ENCODE results near the gene PIK3CB. TPM values are rescaled to one million over a fixed set of nuclear protein-coding genes. Genes with fewer than 3 reads are reported as not detected.

The PIK3CB gene
- total RNA-seq, 1 donor from 2014 or later: 44.6 TPM

DNA sequence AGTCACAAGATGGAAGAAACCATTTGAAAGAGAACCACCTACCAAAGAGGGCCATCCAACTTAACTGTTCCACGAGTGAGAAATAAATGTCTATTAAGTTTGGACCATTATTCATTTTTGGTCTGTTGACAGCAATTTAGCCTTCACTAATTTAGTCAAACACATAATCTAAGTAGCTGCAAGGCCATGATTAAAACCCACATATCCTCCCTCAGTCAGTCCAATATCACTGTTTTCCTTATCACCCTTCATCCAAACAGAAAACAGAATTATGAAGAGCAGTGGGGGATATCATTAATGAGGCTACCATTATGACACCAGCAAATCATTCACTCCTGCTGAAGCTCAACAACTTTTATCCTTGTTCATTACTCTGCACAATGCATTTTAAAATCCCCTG, 52.0 kb downstream of the PIK3CB start:
- Histone ChIP-seq H3K27me3 (ENCODE audit: low read depth) (no peaks in the 10 kb centered on the region), H3K36me3 (no peaks in the 10 kb centered on the region), H3K9me3 (no peaks in the 10 kb centered on the region), H3K4me3 (no peak overlapping the region), H3K27ac (no peak overlapping the region), H3K4me1 (peaks cover 10% of the 10 kb centered on the region)
- intact Hi-C loops (cut with DNase I): no loop called here
- DNase-seq: no peak
- TF ChIP-seq, protein P1, sequence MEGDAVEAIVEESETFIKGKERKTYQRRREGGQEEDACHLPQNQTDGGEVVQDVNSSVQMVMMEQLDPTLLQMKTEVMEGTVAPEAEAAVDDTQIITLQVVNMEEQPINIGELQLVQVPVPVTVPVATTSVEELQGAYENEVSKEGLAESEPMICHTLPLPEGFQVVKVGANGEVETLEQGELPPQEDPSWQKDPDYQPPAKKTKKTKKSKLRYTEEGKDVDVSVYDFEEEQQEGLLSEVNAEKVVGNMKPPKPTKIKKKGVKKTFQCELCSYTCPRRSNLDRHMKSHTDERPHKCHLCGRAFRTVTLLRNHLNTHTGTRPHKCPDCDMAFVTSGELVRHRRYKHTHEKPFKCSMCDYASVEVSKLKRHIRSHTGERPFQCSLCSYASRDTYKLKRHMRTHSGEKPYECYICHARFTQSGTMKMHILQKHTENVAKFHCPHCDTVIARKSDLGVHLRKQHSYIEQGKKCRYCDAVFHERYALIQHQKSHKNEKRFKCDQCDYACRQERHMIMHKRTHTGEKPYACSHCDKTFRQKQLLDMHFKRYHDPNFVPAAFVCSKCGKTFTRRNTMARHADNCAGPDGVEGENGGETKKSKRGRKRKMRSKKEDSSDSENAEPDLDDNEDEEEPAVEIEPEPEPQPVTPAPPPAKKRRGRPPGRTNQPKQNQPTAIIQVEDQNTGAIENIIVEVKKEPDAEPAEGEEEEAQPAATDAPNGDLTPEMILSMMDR (IDR thresholded peaks at IDR 0.05): no peak
- ATAC-seq: no peak

GRCh38 chr3:138781012-138781470, 53.7 kb downstream of the PIK3CB start:
- no peaks in the 10 kb centered on the region for H3K27me3 ChIP-seq (ENCODE audit: low read depth)
- DNase-seq: no peak
- intact Hi-C loops (cut with DNase I): no loop called here
- no peaks in the 10 kb centered on the region for H3K36me3 ChIP-seq
- H3K9me3 ChIP-seq: no peaks in the 10 kb centered on the region
- TF ChIP-seq, protein P1 (IDR thresholded peaks at IDR 0.05): no peak
- H3K4me3 ChIP-seq: no peak overlapping the region
- ATAC-seq: peak; percentile 55 to 75
- H3K4me1 ChIP-seq: peaks cover 4% of the 10 kb centered on the region
- no peak overlapping the region for H3K27ac ChIP-seq

DNA sequence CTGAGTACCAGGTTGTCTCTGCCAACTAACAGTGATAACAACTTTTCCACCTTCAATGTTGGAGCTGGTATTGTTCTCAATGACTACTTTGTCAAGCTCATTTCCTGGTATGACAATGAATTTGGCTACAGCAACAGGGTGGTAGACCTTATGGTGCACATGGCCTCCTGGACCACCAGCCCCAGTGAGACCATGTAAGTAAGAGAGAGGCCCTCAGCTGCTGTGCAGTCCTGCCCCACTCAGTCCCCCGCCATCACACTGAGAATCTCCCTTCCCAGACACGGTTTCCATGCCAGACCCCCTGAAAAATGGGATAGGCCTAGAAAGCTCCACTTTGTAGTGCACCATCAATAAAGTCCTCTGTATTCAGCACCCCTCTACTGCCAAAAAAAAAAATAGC, 56.1 kb downstream of the PIK3CB start:
- Histone ChIP-seq H3K4me3 (no peak overlapping the region), H3K36me3 (no peaks in the 10 kb centered on the region), H3K9me3 (no peaks in the 10 kb centered on the region), H3K27ac (no peak overlapping the region), H3K4me1 (peaks cover 20% of the 10 kb centered on the region), H3K27me3 (ENCODE audit: low read depth) (no peaks in the 10 kb centered on the region)
- TF ChIP-seq, protein P1 (IDR thresholded peaks at IDR 0.05): no peak
- intact Hi-C loops (cut with DNase I): no loop called here
- DNase-seq: no peak
- ATAC-seq: no peak

- Histone ChIP-seq H3K27ac (no peak overlapping the region), H3K4me3 (no peak overlapping the region), H3K27me3 (ENCODE audit: low read depth) (no peaks in the 10 kb centered on the region), H3K9me3 (no peaks in the 10 kb centered on the region), H3K36me3 (no peaks in the 10 kb centered on the region), H3K4me1 (peaks cover 20% of the 10 kb centered on the region)
- DNase-seq: no peak
- intact Hi-C loops (cut with DNase I): no loop called here
- no peak for ATAC-seq
- TF ChIP-seq, protein P1 (IDR thresholded peaks at IDR 0.05): no peak
Measured at GRCh38 chr3:138776961-138777360, 57.8 kb downstream of the PIK3CB start.

GRCh38 chr3:138775254-138775595, 59.5 kb downstream of the PIK3CB start:
- intact Hi-C loops (cut with DNase I): no loop called here
- peak overlapping the region; percentile 54 for H3K27ac ChIP-seq

More at GRCh38 chr3:138775254-138775595, 59.5 kb downstream of the PIK3CB start:
- Histone ChIP-seq H3K27me3 (ENCODE audit: low read depth) (no peaks in the 10 kb centered on the region), H3K36me3 (no peaks in the 10 kb centered on the region), H3K9me3 (no peaks in the 10 kb centered on the region), H3K4me3 (no peak overlapping the region), H3K4me1 (peaks cover 20% of the 10 kb centered on the region)
- TF ChIP-seq, protein P1 (IDR thresholded peaks at IDR 0.05): no peak
- DNase-seq (no peak), ATAC-seq (peak in 1 of 2 donors; percentile 27)

All from lower lobe of right lung (tissue), 2 donors.